Cerebellar nuclear complex (tissue), 1 donor: Measurements from ENCODE around the gene HLA-DMB.

ENCODE experiments used
- DNase-seq, 2 experiments: peaks; one replicate each; lab custom pipeline; 2025; lab: John Stamatoyannopoulos, UW

HLA-DMB gene

DNA sequence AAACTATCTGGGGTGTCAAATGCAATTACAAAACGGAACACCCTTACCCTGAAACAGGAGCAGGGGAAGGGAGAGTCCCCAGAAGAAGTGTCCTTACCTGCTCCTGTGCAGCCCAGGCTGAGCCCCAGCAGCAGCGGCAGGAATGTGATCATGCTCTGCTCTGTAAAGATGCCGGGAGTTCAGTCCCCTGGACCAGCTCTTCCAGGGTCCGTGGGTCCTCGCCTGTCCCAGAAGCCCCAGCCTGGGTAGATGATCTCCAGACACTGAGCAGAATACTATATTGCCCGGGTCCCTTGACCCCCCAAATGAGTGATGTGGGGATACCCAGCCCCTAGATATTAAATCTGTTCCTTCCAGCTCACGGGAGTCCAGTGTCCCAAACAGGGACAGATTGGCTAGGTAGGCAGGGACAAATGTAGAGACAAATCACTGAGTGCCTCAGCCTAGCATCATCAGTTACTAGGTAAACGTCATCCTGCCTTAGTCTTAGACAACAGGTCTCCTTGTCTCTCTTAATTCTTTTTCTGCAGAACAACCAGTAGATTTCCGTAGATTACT is at the start of gene HLA-DMB:
TSS of gene HLA-DMB (minus strand) at position 373 of the 558 bp plus-strand sequence. CDS start at position 152, 221 bp downstream.
- DNase-seq: peak in 1 of 2 experiments; percentile 4

- DNase-seq: no peak
Observed at GRCh38 chr6:32989368-32989767, 48.5 kb upstream of the HLA-DMB start.

GRCh38 chr6:32984622-32985389 is 44.0 kb upstream of the HLA-DMB start:
- DNase-seq: peak in 1 of 2 experiments; percentile 91

- no peak for DNase-seq
Observed at GRCh38 chr6:32983964-32984621, 43.3 kb upstream of the HLA-DMB start.

DNA sequence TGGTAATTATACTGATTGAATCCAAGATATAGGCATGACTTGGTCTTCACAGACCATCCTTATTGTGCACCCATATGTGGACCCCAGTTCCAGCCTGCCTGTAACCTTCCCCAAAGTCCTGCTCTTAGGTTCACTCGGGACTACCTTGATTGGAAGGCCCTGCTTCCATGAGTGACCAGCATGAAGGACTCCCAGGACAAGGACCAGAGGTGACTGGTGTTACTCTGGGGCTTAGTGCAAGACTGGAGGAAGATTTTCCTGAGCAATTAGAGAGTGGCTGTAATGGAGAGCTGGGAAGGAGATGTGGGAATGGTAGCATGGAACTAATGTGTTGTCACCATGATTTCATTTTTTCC is 42.6 kb upstream of the HLA-DMB start:
- no peak for DNase-seq

GRCh38 chr6:32982702-32983492 is 42.1 kb upstream of the HLA-DMB start:
- no peak for DNase-seq

DNA sequence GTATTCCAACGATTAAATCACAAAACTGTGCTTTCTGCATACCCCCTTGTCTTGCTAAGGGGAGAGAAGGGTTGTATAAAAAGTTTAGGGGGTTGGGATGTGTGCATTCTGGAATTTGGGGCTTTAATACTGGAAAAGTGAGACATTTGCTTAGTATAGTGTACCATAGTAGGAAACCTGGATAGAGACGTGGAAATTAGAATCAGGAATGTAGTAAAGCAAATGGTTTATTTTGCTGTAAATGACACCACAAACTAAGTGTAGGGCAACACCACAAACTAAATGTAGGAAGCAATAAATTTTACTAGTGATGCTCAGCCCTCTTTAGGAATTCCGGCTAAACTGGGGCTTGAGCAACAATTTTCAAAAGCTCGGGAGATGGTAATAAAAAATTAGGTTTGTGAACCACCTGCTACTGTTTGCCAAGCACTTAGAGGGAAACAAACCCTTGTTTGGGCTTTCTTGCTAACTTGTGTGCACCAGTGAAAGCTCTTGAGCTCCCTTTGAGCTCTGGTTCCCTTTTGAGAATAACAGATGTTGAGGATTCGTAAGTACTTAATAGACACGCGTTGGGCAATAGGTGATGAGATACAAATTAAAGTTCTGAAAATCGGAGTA is 41.4 kb upstream of the HLA-DMB start:
- DNase-seq: no peak

DNA sequence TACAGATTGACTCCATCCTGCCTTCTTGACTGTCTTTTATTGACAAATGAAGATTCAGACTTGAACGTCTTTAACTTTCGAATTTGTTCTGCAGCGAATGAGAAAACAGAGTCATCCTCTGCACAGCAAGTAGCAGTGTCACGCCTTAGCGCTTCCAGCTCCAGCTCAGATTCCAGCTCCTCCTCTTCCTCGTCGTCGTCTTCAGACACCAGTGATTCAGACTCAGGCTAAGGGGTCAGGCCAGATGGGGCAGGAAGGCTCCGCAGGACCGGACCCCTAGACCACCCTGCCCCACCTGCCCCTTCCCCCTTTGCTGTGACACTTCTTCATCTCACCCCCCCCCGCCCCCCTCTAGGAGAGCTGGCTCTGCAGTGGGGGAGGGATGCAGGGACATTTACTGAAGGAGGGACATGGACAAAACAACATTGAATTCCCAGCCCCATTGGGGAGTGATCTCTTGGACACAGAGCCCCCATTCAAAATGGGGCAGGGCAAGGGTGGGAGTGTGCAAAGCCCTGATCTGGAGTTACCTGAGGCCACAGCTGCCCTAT is 39.7 kb upstream of the HLA-DMB start:
- no peak for DNase-seq

- no peak for DNase-seq
Observed at GRCh38 chr6:32979720-32980487, 39.1 kb upstream of the HLA-DMB start.

- DNase-seq: no peak
Observed at GRCh38 chr6:32977953-32978324, 37.1 kb upstream of the HLA-DMB start.

DNA sequence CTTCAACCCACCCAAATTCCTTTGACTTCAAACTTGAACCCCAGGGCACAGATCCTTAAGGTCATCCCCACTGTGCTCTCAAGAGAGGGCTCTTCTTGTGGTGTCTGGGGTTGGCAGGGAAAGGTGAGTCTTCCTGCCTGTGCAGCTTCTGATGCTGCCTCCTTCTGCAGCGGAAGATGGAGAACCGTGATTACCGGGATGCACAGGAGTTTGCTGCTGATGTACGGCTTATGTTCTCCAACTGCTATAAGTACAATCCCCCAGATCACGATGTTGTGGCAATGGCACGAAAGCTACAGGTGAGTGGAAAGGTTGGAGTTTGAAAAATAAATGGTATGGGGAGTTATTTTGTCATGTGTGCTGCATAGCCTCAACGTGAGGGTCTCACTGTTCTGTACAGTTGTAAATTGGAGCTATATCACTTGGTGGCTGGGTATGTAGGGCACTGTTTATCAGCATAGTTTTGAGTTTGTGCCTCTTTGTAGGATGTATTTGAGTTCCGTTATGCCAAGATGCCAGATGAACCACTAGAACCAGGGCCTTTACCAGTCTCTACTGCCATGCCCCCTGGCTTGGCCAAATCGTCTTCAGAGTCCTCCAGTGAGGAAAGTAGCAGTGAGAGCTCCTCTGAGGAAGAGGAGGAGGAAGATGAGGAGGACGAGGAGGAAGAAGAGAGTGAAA is 36.6 kb upstream of the HLA-DMB start:
- DNase-seq: no peak

GRCh38 chr6:32976334-32977069 is 35.7 kb upstream of the HLA-DMB start:
- DNase-seq: no peak

GRCh38 chr6:32975886-32976285 is 35.1 kb upstream of the HLA-DMB start:
- DNase-seq: no peak

DNA sequence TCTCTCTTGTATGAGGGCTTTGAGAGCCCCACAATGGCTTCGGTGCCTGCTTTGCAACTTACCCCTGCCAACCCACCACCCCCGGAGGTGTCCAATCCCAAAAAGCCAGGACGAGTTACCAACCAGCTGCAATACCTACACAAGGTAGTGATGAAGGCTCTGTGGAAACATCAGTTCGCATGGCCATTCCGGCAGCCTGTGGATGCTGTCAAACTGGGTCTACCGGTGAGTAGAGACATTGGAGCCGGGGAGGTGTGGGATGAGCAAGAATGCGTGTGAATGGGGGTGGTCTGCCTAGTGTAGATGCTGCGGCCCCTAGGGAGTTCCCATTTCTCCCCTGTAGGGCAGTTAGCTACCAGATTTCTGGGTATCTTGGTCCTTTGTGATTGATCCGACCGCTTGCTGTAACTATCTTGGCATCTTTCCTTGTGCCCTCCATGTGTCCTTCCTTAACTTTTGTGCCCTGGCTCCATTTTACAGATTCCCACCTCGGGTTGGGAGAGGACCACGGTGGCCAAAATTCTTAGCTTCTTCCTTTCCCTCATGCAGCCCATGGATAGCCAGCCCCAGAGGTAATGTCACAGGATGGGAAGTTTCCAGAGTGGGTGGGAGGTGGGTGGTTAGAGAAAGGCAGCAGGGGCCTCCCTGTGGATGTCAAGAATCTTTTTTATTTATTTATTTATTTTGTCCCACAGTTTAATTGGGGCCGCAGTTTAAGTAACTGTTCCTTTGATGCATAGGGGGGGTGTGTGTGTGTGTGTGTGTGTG is 33.9 kb upstream of the HLA-DMB start:
- no peak for DNase-seq

DNA sequence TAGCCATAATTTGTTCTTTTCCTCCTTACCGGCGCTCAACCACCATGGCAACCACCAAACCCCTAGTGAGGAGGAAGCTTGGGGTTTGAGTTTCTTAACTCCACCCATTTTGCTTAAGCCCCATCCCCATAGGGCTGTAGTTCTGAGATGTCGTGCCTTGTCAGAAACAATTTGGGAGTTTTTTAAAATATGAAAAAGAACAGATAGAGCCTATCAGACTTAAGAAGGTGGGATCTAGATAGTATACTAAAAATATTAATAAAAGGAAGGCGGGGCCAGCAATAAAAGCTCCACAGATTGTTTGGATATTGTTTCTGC is 33.1 kb upstream of the HLA-DMB start:
- no peak for DNase-seq

DNA sequence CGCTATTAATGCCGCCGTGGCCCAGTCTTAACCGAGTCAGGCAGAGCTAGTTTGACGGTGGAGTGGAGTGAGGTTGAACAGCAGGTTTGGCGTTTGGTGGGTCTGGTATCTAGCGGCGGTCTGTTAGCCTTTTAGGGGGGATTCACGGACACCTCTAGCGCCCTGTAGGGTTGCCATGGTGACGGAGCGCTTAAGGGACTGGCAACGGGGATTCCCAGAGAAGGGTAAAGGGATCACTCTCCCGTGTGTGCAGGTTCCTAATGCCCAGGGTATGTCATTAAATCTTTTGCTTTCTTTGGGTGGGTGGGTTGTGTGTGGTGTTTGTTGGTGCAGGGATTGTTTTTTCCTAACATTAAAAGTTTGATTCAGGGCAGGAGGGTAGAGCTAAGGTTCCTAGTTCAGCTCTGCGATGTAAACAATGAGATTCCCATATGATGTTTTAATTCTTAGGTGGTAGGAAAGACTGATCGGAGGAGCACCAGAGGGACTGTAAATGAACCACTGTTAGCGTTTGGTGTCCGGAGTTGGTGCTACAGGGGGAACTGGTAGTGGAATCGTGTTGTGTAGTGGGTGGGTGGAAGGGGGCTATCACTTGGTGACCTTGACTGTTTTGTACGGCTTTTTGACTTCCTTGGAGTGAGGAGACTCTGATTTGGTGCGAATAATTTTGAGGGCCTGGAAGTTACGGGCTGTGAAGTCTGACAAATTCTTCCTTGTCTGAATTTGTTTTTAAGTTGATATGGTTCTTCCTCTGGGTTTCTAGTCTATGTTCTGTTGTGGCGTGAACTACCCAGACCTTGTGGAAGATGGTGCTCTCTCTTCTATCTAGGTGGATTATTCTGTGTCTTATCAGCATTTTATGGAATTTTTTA is 32.6 kb upstream of the HLA-DMB start:
- DNase-seq: no peak

- DNase-seq: no peak
Observed at GRCh38 chr6:32972353-32973143, 31.7 kb upstream of the HLA-DMB start.
